Measurements from ENCODE around the gene NOTUM.
A peak's percentile ranks its signal among the peaks of the same experiment; 100 is the strongest.

Gene NOTUM

DNA sequence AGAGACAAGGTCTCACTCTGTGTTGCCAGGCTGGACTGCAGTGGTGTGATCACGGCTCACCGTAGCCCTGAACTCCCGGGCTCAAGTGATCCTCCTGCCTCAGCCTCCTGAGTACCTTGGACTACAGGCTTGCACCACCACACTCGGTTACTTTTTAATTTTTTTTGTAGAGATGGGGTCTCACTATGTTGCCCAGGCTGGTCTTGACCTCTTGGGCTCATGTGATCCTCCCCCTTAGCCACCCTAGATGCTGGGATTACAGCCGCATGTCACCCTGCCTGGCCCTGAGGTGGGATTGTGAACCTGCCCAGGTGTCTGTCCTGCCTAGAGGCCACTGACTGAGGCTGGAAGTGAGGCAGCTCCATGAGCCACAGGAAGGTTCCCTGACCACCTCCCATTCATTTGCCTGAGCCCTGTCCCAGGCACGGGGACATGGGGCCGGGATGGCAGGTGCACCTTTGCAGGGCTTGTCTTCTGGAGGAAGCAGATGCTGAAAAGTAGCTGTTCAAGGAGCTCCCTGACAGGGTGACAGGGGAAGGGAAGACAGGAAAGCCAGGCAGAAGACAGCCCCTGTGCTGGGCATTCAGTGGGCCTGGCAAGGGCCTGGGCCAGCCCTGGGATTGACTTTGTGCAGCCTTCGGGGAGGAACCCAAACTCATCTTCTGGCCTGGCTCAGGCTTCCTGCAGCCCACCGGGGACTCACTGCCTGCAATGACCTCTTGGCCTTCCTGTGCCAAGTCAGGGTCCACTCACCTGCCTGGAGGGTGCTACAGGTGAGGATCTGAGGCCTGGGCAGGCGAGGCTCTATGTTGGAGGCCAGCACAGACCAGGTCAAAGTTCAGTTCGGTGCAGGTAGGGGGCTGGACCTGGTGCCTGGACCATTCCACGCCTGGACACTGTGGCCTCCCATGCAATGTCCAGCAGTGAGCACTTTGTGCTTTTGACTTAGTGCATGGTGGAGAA is 8.1 kb upstream of the NOTUM start:
- Histone ChIP-seq H3K4me3 (ENCODE audit: insufficient read length, low read depth) (no peak overlapping the region), H3K27me3 (ENCODE audit: insufficient read depth, insufficient read length) (peaks cover 18% of the 10 kb centered on the region), H3K9me3 (ENCODE audit: insufficient read depth, low read length) (peaks cover 20% of the 10 kb centered on the region; the same call in 1 of the 2 replicates), H3K9ac (ENCODE audit: insufficient read length, low read depth) (peak overlapping the region; percentile 26), H3K4me1 (ENCODE audit: insufficient read depth, insufficient read length) (peaks cover 13% of the 10 kb centered on the region), H3K36me3 (ENCODE audit: insufficient read depth, insufficient read length, low read length) (no peaks in the 10 kb centered on the region)
- TF ChIP-seq SUZ12 (IDR thresholded peaks at IDR 0.05; ENCODE audit: extremely low read depth, insufficient read depth, insufficient read length) (no peak), YY1 (IDR thresholded peaks at IDR 0.05; ENCODE audit: insufficient read depth, insufficient read length) (no peak), ZNF274 (IDR thresholded peaks at IDR 0.05; ENCODE audit: low read depth, low read length) (no peak)
- DNase-seq (ENCODE audit: low read depth, low spot score) = no peak

DNA sequence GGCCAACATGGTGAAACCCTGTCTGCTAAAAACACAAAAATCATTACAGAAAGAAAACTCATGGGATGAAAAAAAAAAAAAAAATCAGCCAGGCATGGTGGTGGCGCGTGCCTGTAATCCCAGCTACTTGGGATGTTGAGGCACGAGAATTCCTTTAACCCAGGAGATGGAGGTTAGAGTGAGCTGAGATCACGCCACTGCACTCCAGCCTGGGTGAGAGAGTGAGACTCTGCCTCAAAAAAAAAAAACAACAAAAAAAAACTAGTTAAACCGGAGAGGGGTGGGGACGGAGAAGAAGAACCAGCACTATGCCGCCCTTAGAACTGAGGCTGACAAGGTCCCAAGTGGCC is 7.4 kb upstream of the NOTUM start:
- TF ChIP-seq YY1 (IDR thresholded peaks at IDR 0.05; ENCODE audit: insufficient read depth, insufficient read length) = no peak
- no peak for TF ChIP-seq ZNF274 (IDR thresholded peaks at IDR 0.05; ENCODE audit: low read depth, low read length)
- no peak for TF ChIP-seq SUZ12 (IDR thresholded peaks at IDR 0.05; ENCODE audit: extremely low read depth, insufficient read depth, insufficient read length)
- no peak overlapping the region for H3K4me3 ChIP-seq (ENCODE audit: insufficient read length, low read depth)
- no peak for DNase-seq (ENCODE audit: low read depth, low spot score)
- peak overlapping the region; percentile 42 for H3K9ac ChIP-seq (ENCODE audit: insufficient read length, low read depth)
- peaks cover 18% of the 10 kb centered on the region for H3K27me3 ChIP-seq (ENCODE audit: insufficient read depth, insufficient read length)
- no peaks in the 10 kb centered on the region for H3K36me3 ChIP-seq (ENCODE audit: insufficient read depth, insufficient read length, low read length)
- H3K4me1 ChIP-seq (ENCODE audit: insufficient read depth, insufficient read length) = peaks cover 13% of the 10 kb centered on the region
- peaks cover 13% of the 10 kb centered on the region; the same call in 1 of the 2 replicates for H3K9me3 ChIP-seq (ENCODE audit: insufficient read depth, low read length)

DNA sequence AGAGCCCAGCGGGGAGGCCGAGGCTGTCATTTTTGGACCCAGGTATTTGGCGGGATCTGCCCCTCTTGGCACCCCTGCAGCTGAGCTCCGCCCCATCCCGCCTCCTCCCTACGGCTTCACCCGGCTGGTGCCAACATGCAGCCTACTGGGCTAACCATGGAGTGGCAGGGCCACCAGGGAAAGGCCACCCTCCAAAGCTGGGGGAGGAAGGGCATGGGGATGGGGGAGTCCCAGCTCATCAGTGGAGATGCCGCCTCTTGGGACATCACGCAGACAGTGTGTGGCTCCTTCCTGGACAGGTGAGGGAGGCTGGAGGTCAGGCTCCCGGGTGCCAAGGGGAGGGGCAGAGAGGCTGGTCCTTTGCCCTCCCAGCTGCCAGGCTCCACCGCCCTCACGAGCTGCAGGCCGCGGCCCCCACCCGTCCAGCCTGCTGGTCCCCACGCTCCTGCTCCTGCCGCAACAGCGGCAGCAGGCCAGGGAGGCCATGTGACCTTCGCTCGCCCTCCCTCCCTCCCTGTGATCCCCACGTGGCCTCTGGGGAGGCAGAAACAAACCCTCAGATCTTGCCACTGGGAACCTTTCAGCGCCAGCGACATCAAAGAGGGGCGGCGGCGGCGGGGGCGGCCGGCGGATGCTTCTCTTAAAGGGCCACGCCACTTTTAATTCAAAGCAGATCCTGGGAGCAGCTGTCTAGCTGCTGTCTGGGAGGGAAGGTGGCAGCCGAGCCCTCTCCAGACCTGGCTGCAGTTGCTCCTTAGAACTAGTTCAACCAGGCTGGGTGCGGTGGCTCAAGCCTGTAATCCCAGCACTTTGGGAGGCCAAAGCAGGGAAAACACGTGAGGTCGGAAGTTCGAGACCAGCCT is 6.8 kb upstream of the NOTUM start:
- Histone ChIP-seq H3K9ac (ENCODE audit: insufficient read length, low read depth) (peak overlapping the region; percentile 64), H3K4me1 (ENCODE audit: insufficient read depth, insufficient read length) (peaks cover 13% of the 10 kb centered on the region), H3K27me3 (ENCODE audit: insufficient read depth, insufficient read length) (peaks cover 24% of the 10 kb centered on the region), H3K4me3 (ENCODE audit: insufficient read length, low read depth) (no peak overlapping the region), H3K36me3 (ENCODE audit: insufficient read depth, insufficient read length, low read length) (no peaks in the 10 kb centered on the region), H3K9me3 (ENCODE audit: insufficient read depth, low read length) (peaks cover 8% of the 10 kb centered on the region; the same call in 1 of the 2 replicates)
- DNase-seq (ENCODE audit: low read depth, low spot score) = peak; percentile 70
- TF ChIP-seq ZNF274 (IDR thresholded peaks at IDR 0.05; ENCODE audit: low read depth, low read length) = no peak
- TF ChIP-seq YY1 (IDR thresholded peaks at IDR 0.05; ENCODE audit: insufficient read depth, insufficient read length) = no peak
- TF ChIP-seq SUZ12 (IDR thresholded peaks at IDR 0.05; ENCODE audit: extremely low read depth, insufficient read depth, insufficient read length) = no peak

DNA sequence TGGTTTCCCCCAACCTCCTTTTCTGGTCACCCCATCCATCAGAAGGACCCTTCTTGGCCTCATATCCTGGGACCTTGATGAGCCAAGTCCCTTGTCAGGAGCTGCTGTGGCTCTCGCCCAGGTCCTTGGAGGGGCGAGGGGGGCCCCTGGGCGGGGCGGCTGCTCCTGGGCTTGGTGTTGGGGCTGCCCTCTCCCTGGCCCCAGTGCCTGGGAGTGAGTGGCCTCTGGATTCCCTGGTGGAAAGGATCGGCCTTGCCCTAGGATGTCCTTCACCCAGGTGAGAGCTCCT is 6.2 kb upstream of the NOTUM start:
- H3K4me1 ChIP-seq (ENCODE audit: insufficient read depth, insufficient read length) = peaks cover 17% of the 10 kb centered on the region
- H3K27me3 ChIP-seq (ENCODE audit: insufficient read depth, insufficient read length) = peaks cover 30% of the 10 kb centered on the region
- H3K9me3 ChIP-seq (ENCODE audit: insufficient read depth, low read length) = 0 out of 2 replicates have a peak, but pooled peaks cover 2% of the 10 kb centered on the region
- DNase-seq (ENCODE audit: low read depth, low spot score) = no peak
- H3K4me3 ChIP-seq (ENCODE audit: insufficient read length, low read depth) = no peak overlapping the region
- no peaks in the 10 kb centered on the region for H3K36me3 ChIP-seq (ENCODE audit: insufficient read depth, insufficient read length, low read length)
- TF ChIP-seq SUZ12 (IDR thresholded peaks at IDR 0.05; ENCODE audit: extremely low read depth, insufficient read depth, insufficient read length) (no peak), YY1 (IDR thresholded peaks at IDR 0.05; ENCODE audit: insufficient read depth, insufficient read length) (no peak), ZNF274 (IDR thresholded peaks at IDR 0.05; ENCODE audit: low read depth, low read length) (no peak)
- peak overlapping the region; percentile 64 for H3K9ac ChIP-seq (ENCODE audit: insufficient read length, low read depth)

DNA sequence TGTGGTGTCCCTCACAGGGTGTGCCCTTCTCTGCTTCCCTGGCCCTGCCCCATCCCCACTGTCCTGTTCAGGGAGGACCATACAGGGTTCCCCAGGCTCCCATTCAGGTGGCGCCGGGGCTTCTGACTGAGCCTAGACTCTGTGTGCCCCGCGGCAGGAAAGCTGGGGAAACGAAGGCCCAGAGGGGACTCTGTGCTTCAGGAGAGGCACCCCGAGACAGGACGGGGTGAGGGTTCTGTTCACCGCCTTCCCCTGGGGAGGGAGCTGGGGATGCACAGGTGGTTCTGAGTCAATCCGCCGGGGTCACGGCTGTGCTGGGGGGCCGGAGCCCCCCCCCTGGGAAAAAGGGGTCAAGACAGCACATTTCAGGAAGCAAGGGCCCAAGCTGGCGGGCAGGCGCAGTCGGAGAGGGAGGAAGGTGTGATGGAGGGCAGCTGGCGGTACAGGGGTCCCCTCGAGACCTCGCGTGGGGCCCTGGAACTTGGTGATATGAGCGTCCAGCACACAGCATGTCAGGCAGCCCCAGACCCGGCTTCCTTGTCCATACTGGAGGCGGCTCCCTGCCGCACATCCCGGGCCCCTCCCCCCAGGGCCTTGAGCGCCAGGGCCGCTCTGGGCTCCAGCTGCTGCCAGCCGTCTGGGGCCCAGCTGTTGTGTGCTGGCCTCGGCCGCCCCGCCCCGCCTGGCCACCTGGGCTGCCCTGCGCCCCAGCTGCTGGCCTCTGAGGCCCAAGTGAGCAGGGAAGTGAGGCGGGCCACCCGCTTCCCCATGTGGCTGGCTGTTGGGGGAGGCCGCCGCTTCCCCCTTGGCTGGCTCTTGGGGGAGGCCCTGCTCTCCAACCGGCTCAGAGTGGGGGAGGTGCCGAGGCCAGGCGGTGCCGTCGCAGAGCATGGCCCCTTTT is 5.6 kb upstream of the NOTUM start:
- peaks cover 36% of the 10 kb centered on the region for H3K27me3 ChIP-seq (ENCODE audit: insufficient read depth, insufficient read length)
- H3K36me3 ChIP-seq (ENCODE audit: insufficient read depth, insufficient read length, low read length) = no peaks in the 10 kb centered on the region
- peaks cover 21% of the 10 kb centered on the region for H3K4me1 ChIP-seq (ENCODE audit: insufficient read depth, insufficient read length)
- TF ChIP-seq YY1 (IDR thresholded peaks at IDR 0.05; ENCODE audit: insufficient read depth, insufficient read length) = no peak
- no peak for TF ChIP-seq ZNF274 (IDR thresholded peaks at IDR 0.05; ENCODE audit: low read depth, low read length)
- TF ChIP-seq SUZ12 (IDR thresholded peaks at IDR 0.05; ENCODE audit: extremely low read depth, insufficient read depth, insufficient read length) = no peak
- H3K4me3 ChIP-seq (ENCODE audit: insufficient read length, low read depth) = no peak overlapping the region
- peak overlapping the region; percentile 64 for H3K9ac ChIP-seq (ENCODE audit: insufficient read length, low read depth)
- DNase-seq (ENCODE audit: low read depth, low spot score) = no peak
- no peaks in the 10 kb centered on the region for H3K9me3 ChIP-seq (ENCODE audit: insufficient read depth, low read length)

DNA sequence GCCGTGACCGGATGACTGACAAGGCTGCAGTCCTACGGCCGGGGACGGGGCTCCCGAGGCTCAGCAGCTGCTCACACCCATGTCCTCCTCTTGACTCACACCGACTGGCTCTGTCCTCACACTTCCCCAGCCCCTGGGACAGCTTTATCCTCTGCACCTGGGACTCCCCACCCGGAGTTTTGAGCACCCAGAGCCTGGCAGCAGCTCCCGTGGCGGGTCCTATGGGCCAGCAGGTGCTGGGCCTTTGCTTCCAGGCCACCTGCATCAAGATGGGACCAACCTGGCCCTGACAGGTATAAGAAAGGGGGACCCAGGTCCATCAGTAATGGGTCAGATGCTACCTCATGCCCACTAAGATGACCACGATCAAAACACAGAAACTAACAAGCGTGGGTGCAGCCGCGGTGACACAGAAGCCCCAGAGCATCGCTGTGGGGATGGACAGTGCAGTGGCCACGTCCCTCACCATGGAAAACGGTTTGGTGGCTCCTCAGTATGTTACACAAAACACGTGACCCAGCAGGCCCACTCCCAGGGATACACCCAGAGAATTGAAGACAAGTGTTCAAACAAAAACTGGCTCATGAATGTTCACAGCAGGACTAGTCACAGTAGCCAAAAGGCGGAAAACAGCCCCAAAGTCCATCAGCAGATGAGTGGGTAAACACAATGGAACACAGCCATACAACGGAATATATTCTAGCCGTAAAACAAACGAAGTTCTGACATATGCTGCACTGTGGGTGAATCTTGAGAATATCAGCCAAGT is 3.3 kb upstream of the NOTUM start:
- Histone ChIP-seq H3K4me3 (ENCODE audit: insufficient read length, low read depth) (no peak overlapping the region), H3K27me3 (ENCODE audit: insufficient read depth, insufficient read length) (peaks cover 48% of the 10 kb centered on the region), H3K4me1 (ENCODE audit: insufficient read depth, insufficient read length) (peaks cover 22% of the 10 kb centered on the region), H3K9ac (ENCODE audit: insufficient read length, low read depth) (no peak overlapping the region), H3K9me3 (ENCODE audit: insufficient read depth, low read length) (no peaks in the 10 kb centered on the region; the same call in 1 of the 2 replicates), H3K36me3 (ENCODE audit: insufficient read depth, insufficient read length, low read length) (no peaks in the 10 kb centered on the region)
- no peak for TF ChIP-seq YY1 (IDR thresholded peaks at IDR 0.05; ENCODE audit: insufficient read depth, insufficient read length)
- no peak for DNase-seq (ENCODE audit: low read depth, low spot score)

Measured in NT2/D1 (cell line).